NT2/D1 (cell line): ENCODE results near the gene CDC42SE2.
"Not testable (repeated sequence)": the region's sequence is repeated elsewhere in the genome, so short reads cannot be mapped to it uniquely, and the experiment has no call there.

Source experiments
- DNase-seq: peaks from one replicate; pipeline ENCODE4 v3.0.0-alpha.2; 2011; ENCODE audit warnings: low read depth, low spot score
- H3K27me3 ChIP-seq: 2 replicates; pipeline ENCODE4 v1.6.0; 2011; ENCODE audit warnings: mild to moderate bottlenecking; ENCODE audit not compliant: insufficient read length, insufficient read depth
- H3K36me3 ChIP-seq: 2 replicates; pipeline ENCODE4 v1.6.1; 2011; ENCODE audit warnings: mild to moderate bottlenecking, low read length, mixed read lengths; ENCODE audit not compliant: insufficient read depth, insufficient read length
- H3K4me1 ChIP-seq: 2 replicates; pipeline ENCODE4 v1.5.1; 2011; ENCODE audit not compliant: insufficient read depth, insufficient read length
- H3K4me3 ChIP-seq: 2 replicates; pipeline ENCODE4 v1.5.1; 2011; ENCODE audit warnings: low read depth; ENCODE audit not compliant: insufficient read length
- H3K9ac ChIP-seq: 2 replicates; pipeline ENCODE4 v1.6.0; 2011; ENCODE audit warnings: low read depth; ENCODE audit not compliant: insufficient read length
- H3K9me3 ChIP-seq: 2 replicates; pipeline ENCODE4 v1.5.1; 2011; ENCODE audit warnings: mild to moderate bottlenecking, low read length; ENCODE audit not compliant: insufficient read depth
- SUZ12 ChIP-seq: IDR thresholded peaks from 2 replicates; pipeline ENCODE4 v1.6.1; 2011; ENCODE audit not compliant: insufficient read length, insufficient read depth; ENCODE audit errors: extremely low read depth
- YY1 ChIP-seq: IDR thresholded peaks from 2 replicates; pipeline ENCODE4 v1.6.1; 2011; ENCODE audit not compliant: insufficient read length, insufficient read depth
- ZNF274 ChIP-seq: IDR thresholded peaks from 2 replicates; pipeline ENCODE4 v1.6.1; 2011; ENCODE audit warnings: mild to moderate bottlenecking, low read depth, low read length

Gene CDC42SE2

DNA sequence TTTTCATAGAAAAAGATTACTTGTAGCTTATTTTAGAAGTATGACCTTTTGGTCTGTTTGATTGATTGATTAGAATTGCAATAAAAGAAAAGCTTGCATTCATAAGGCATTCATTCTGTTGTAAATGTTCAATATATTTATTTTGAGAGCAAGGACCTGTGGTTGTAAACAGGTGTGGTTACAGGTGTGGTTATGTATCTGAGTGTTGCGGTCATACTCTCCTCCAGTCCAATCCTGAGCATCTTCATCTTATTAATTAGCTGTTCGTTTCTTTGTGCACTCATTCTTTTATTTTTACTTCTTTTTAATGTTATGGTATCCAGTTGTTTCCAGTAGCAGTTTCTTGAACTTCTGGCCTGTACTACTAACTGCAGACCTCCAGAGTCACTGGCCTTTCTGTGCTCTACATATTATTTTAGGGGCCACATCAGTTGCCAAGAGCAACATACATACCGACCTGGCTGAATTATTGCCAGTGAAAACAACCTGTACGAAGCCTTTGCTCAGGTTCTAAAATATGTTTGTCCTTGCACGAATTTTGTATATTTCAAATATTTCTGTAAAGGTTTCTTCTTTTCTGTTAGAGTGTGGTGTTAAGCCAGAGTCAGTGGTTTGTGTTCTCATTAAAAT, 128.7 kb downstream of the CDC42SE2 start:
- TF ChIP-seq SUZ12 (no peak), YY1 (no peak), ZNF274 (no peak)
- H3K27me3 ChIP-seq, result no peaks in the 10 kb centered on the region
- H3K36me3 ChIP-seq, result peaks cover 13% of the 10 kb centered on the region
- no peak overlapping the region for H3K4me3 ChIP-seq
- H3K9ac ChIP-seq, result no peak overlapping the region
- no peaks in the 10 kb centered on the region for H3K9me3 ChIP-seq
- DNase-seq, result no peak
- H3K4me1 ChIP-seq, result no peaks in the 10 kb centered on the region

GRCh38 chr5:131393498-131393968, 129.7 kb downstream of the CDC42SE2 start:
- Histone ChIP-seq H3K9ac (no peak overlapping the region), H3K4me1 (no peaks in the 10 kb centered on the region), H3K27me3 (no peaks in the 10 kb centered on the region), H3K36me3 (peaks cover 13% of the 10 kb centered on the region), H3K4me3 (no peak overlapping the region), H3K9me3 (no peaks in the 10 kb centered on the region)
- no peak for TF ChIP-seq YY1
- TF ChIP-seq SUZ12, result no peak
- no peak for TF ChIP-seq ZNF274
- DNase-seq, result no peak

DNA sequence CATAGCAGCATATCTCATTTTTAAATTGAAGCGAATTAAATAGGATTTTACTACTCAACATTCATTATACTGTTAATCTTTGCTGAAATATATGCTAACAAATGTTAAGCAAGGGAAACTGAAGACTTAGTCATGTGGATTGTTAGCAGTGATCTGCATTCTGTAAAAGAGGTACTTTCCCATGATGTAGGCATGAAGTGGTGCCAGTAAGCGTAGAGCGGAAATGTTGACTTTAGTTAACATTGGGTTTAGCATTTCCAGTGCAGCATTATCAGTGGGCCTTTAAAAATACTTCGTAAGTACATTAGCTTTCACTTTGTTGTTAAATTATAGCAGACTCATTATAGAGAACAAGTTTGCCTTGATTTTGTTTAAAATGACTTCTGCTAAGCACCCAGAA, 130.3 kb downstream of the CDC42SE2 start:
- Histone ChIP-seq H3K9ac (no peak overlapping the region), H3K9me3 (no peaks in the 10 kb centered on the region), H3K4me3 (no peak overlapping the region), H3K4me1 (no peaks in the 10 kb centered on the region), H3K36me3 (peaks cover 13% of the 10 kb centered on the region), H3K27me3 (no peaks in the 10 kb centered on the region)
- TF ChIP-seq SUZ12 (no peak), ZNF274 (no peak), YY1 (no peak)
- no peak for DNase-seq

DNA sequence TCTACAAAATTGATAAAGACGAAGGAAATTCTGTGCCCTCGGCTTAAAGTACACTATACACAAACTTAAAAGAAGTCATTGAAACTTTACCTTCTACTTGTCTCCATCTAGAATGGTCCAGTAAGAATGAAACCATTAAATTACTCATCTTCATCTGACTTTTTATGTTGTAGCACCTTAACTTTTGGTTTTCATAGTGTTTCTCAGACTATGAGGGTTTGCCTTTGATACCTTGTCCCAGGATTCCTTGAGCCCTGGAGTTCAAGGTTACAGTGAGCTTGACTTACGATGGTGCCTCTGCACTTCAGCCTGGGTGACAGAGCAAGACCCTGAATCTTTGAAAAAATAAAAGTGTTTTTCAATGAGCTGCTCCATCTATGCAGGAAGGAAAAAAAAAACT, 132.2 kb downstream of the CDC42SE2 start:
- H3K9ac ChIP-seq, result no peak overlapping the region
- H3K27me3 ChIP-seq, result no peaks in the 10 kb centered on the region
- DNase-seq, result no peak
- no peaks in the 10 kb centered on the region for H3K9me3 ChIP-seq
- no peak overlapping the region for H3K4me3 ChIP-seq
- TF ChIP-seq YY1, result no peak
- no peak for TF ChIP-seq SUZ12
- TF ChIP-seq ZNF274, result no peak
- H3K36me3 ChIP-seq, result peaks cover 13% of the 10 kb centered on the region
- H3K4me1 ChIP-seq, result no peaks in the 10 kb centered on the region

- Histone ChIP-seq H3K9ac (no peak overlapping the region), H3K27me3 (no peaks in the 10 kb centered on the region), H3K36me3 (peaks cover 12% of the 10 kb centered on the region), H3K4me3 (no peak overlapping the region), H3K4me1 (no peaks in the 10 kb centered on the region), H3K9me3 (no peaks in the 10 kb centered on the region)
- no peak for DNase-seq
- TF ChIP-seq ZNF274 (no peak), SUZ12 (no peak), YY1 (no peak)
These were observed 132.9 kb downstream of the CDC42SE2 start for GRCh38 chr5:131396630-131397273.

GRCh38 chr5:131399007-131399406, 135.2 kb downstream of the CDC42SE2 start:
- H3K9ac ChIP-seq, DNase-seq, H3K4me3 ChIP-seq, H3K36me3 ChIP-seq, H3K9me3 ChIP-seq, H3K27me3 ChIP-seq, H3K4me1 ChIP-seq: not testable (repeated sequence)

DNA sequence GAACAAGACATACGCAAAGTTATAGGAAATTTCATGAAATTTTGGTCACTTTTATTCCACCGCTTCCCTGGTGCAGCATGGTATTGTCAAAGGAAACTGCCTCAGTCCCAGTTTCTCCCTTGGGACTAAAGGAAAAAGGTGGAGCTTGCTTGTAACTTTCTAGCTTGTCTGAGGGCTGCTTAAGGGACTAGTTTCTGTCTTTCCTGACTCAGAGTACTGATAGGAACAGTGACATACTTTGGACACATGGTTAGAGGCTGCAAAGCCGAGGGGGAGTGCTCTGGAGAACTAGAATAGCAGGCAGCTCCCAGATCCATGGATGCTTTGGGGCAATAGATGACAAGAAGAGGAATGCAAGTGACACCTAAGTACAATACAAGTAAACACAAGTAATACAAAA, 136.7 kb downstream of the CDC42SE2 start:
- H3K4me3 ChIP-seq, result no peak overlapping the region
- no peak for TF ChIP-seq SUZ12
- no peak for TF ChIP-seq YY1
- TF ChIP-seq ZNF274, result no peak
- H3K9ac ChIP-seq, result no peak overlapping the region
- no peaks in the 10 kb centered on the region for H3K27me3 ChIP-seq
- H3K4me1 ChIP-seq, result no peaks in the 10 kb centered on the region
- H3K9me3 ChIP-seq, result no peaks in the 10 kb centered on the region
- no peak for DNase-seq
- no peaks in the 10 kb centered on the region for H3K36me3 ChIP-seq
